Osteoblast (primary cell): ENCODE results near the gene IFNGR2. TPM values are rescaled to one million over a fixed set of nuclear protein-coding genes. Genes with fewer than 3 reads are reported as not detected.

Source experiments
- DNase-seq: peaks from one replicate; pipeline ENCODE4 v3.0.0; 2011; ENCODE audit warnings: low spot score, mixed read lengths; ENCODE audit not compliant: insufficient read length; ENCODE audit errors: missing footprints
- H2AFZ ChIP-seq: 2 replicates; pipeline ENCODE4 v1.6.0; 2011; ENCODE audit warnings: mild to moderate bottlenecking, low read length
- H3K27ac ChIP-seq: 2 replicates; pipeline ENCODE4 v1.5.1; 2011; ENCODE audit warnings: mild to moderate bottlenecking, low read depth, low read length, moderate library complexity
- H3K27me3 ChIP-seq: 2 replicates; pipeline ENCODE4 v1.6.0; 2012; ENCODE audit warnings: mild to moderate bottlenecking, control low read depth, inconsistent platforms, low read length, moderate library complexity; ENCODE audit not compliant: insufficient read depth
- H3K36me3 ChIP-seq: 2 replicates; pipeline ENCODE4 v1.5.1; 2011; ENCODE audit warnings: mild to moderate bottlenecking, low read length, control low read depth, moderate library complexity; ENCODE audit not compliant: insufficient read depth
- H3K4me1 ChIP-seq: 2 replicates; pipeline ENCODE4 v1.5.1; 2011; ENCODE audit warnings: mild to moderate bottlenecking, low read length, control low read depth, moderate library complexity; ENCODE audit not compliant: insufficient read depth
- H3K4me2 ChIP-seq: 2 replicates; pipeline ENCODE4 v1.6.0; 2011; ENCODE audit warnings: mild to moderate bottlenecking, low read length; ENCODE audit not compliant: insufficient read depth
- H3K4me3 ChIP-seq: fragments of 200-600 bp; sonication (generic); 3 replicates; pipeline ENCODE4 v1.5.1; 2012; ENCODE audit warnings: mild to moderate bottlenecking, low read length, inconsistent platforms; ENCODE audit not compliant: insufficient read depth
- H3K79me2 ChIP-seq: 2 replicates; pipeline ENCODE4 v1.6.0; 2012; ENCODE audit warnings: mild to moderate bottlenecking, low read length, control low read depth, inconsistent platforms; ENCODE audit not compliant: insufficient read depth
- H3K9me3 ChIP-seq: 2 replicates; pipeline ENCODE4 v1.5.1; 2011; ENCODE audit warnings: low read depth, low read length, control low read depth
- H4K20me1 ChIP-seq: 2 replicates; pipeline ENCODE4 v1.6.0; 2012; ENCODE audit warnings: mild to moderate bottlenecking, low read length, control low read depth; ENCODE audit not compliant: insufficient read depth
- total RNA-seq: library from RNA; depleted of rRNA; stranded (reverse); fragments of >200 nt; gene quantifications from 2 replicates; pipeline ENCODE4 v1.2.3, GENCODE V29; 2012
- TF ChIP-seq, protein P1 (sequence below): IDR thresholded peaks from 2 replicates; pipeline ENCODE4 v1.5.1; 2011; ENCODE audit warnings: mild to moderate bottlenecking, low read depth, low read length, moderate library complexity; ENCODE audit errors: extremely low read depth

IFNGR2 gene
- total RNA-seq, 1 donor = 60.1 TPM

DNA sequence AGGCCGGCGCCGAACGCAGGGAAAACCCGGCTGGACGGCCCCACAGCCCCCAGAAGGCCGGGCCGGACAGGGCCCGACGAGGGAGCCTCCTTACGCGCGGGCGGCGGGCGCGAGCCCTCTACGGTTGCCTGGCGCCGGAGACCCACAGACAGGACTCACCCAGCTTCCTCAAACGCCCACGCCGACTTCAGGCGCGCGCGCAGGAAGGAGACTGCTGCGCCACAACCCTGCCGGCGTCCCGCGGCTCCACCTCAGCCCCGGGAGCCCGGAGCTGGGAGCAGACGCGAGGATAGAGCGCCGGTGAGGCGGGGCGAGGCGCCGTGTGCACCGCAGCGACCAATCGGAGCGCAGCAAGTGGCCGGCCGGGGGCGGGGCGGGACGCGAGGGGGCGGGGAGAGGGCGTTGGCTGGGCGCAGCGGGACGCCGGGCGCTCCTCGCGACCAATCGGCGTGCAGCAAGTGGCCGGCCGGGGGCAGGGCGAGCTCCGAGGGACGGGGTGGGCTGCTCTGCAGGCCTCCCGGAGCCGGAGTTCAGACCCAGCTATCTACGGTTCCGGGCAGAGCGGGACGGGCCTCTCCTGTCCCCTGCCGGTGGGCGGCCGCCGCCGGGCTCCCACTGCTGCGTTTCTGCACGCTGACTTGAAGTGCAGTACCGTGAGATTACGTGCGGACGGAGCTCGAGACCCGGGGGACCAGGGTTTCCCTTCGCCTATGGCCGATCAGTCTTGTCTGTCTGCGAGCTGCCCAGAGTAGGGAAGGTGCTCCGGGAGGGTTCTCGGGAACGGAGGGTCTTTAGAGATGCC, 76.7 kb downstream of the IFNGR2 start, which contains the start of gene TMEM50B:
TMEM50B (minus strand) TSS at position 296 of the 802 bp plus-strand sequence. CDS start 11,089 bp downstream, outside the sequence.
- Histone ChIP-seq H3K36me3 (no peaks in the 10 kb centered on the region), H3K4me2 (peak within 1 kb of the TSS; percentile 96), H2AFZ (peak within 1 kb of the TSS; percentile 93), H4K20me1 (peaks cover 4% of the 10 kb centered on the region), H3K9me3 (no peaks in the 10 kb centered on the region), H3K4me1 (peaks cover 13% of the 10 kb centered on the region), H3K27me3 (no peaks in the 10 kb centered on the region), H3K79me2 (peaks cover 32% of the 10 kb centered on the region), H3K27ac (peak within 1 kb of the TSS; percentile 90), H3K4me3 (peak within 1 kb of the TSS; percentile 88)
- TF ChIP-seq, protein P1, sequence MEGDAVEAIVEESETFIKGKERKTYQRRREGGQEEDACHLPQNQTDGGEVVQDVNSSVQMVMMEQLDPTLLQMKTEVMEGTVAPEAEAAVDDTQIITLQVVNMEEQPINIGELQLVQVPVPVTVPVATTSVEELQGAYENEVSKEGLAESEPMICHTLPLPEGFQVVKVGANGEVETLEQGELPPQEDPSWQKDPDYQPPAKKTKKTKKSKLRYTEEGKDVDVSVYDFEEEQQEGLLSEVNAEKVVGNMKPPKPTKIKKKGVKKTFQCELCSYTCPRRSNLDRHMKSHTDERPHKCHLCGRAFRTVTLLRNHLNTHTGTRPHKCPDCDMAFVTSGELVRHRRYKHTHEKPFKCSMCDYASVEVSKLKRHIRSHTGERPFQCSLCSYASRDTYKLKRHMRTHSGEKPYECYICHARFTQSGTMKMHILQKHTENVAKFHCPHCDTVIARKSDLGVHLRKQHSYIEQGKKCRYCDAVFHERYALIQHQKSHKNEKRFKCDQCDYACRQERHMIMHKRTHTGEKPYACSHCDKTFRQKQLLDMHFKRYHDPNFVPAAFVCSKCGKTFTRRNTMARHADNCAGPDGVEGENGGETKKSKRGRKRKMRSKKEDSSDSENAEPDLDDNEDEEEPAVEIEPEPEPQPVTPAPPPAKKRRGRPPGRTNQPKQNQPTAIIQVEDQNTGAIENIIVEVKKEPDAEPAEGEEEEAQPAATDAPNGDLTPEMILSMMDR = peak; percentile 23
- peak; percentile 99 for DNase-seq

DNA sequence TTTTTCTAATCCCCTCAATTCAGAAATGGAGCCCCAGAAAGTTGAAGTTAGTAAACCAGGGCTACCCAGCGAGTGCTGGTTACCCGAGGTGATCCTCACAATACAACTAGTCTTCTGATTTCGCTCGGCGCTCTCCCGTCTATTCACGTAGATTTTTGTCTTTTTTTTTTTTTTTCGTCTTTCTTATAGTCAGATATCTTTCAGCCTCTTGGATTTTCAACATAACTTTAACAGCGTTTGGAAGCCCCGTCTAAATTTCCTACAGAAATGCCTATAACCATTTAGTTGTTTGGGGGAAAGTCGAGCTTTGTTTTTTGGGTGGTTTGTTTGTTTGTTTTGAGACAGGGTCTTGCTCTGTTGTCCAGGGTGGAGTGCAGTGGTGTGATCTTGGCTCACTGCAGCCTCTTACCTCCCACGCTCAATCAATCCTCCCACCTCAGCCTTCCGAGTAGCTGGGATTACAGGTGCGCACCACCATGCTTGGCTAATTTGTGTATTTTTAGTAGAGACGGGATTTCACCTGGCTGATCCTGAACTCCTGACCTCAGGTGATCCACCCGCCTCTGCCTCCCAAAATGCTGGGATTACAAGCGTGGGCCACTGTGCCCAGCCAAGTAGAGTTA, 77.4 kb downstream of the IFNGR2 start:
- Histone ChIP-seq H3K4me3 (peak overlapping the region; percentile 88), H3K27me3 (no peaks in the 10 kb centered on the region), H3K27ac (peak overlapping the region; percentile 68), H3K36me3 (no peaks in the 10 kb centered on the region), H3K4me1 (peaks cover 13% of the 10 kb centered on the region), H3K9me3 (no peaks in the 10 kb centered on the region), H3K79me2 (peaks cover 26% of the 10 kb centered on the region), H4K20me1 (peaks cover 4% of the 10 kb centered on the region), H3K4me2 (peak overlapping the region; percentile 92), H2AFZ (peak overlapping the region; percentile 93)
- no peak for DNase-seq
- TF ChIP-seq, protein P1 = no peak

DNA sequence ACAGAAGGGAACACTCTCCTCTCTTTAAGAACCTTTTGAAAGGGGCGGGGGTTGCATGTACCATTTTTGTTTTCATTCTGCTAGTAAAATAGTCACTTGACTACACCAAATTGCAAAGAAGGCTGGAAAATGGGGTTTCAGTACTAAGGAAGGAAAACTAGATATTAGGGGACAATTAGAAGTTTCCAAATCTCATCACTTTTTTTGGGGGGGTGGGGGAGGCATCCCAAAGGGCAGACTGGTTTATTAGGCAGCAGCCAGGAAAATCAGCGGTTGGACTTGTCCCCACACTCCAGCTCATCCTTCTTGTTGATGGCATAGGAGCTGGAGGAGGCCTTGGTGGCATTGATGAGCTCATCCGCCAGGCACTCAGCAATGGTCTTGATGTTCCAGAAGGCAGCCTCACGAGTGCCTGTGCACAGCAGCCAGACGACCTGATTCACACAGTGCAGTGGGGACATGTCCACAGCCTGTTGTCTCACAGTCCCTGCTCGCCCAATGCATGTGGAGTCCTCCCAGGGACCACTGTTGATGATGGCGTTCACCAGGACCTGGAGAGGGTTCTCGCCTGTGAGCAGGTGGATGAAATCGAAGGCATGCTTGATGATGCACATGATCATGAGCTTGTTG, 78.2 kb downstream of the IFNGR2 start:
- no peaks in the 10 kb centered on the region for H3K9me3 ChIP-seq
- no peak overlapping the region for H3K27ac ChIP-seq
- peaks cover 4% of the 10 kb centered on the region for H4K20me1 ChIP-seq
- no peak overlapping the region for H2AFZ ChIP-seq
- no peaks in the 10 kb centered on the region for H3K36me3 ChIP-seq
- H3K27me3 ChIP-seq = no peaks in the 10 kb centered on the region
- TF ChIP-seq, protein P1 = no peak
- no peak overlapping the region for H3K4me2 ChIP-seq
- H3K79me2 ChIP-seq = peaks cover 20% of the 10 kb centered on the region
- no peak for DNase-seq
- H3K4me3 ChIP-seq = no peak overlapping the region
- peaks cover 13% of the 10 kb centered on the region for H3K4me1 ChIP-seq

Other genes starting within 250 kb of the IFNGR2 start
- gene IFNAR2, start 173.5 kb upstream of the IFNGR2 start, total RNA-seq = 4.0 and 5.3 TPM in 2 replicates
- 44.9 and 52.7 TPM in 2 replicates for gene IL10RB, start 137.0 kb upstream of the IFNGR2 start, total RNA-seq
- 26.1 and 28.0 TPM in 2 replicates for gene IFNAR1, start 78.4 kb upstream of the IFNGR2 start, total RNA-seq
- 29.3 and 34.2 TPM in 2 replicates for gene TMEM50B, start 76.6 kb downstream of the IFNGR2 start, total RNA-seq
- gene DNAJC28, start 88.3 kb downstream of the IFNGR2 start, total RNA-seq = 3.2 and 4.0 TPM in 2 replicates
- gene GART, start 138.7 kb downstream of the IFNGR2 start, total RNA-seq = 69.0 and 85.8 TPM in 2 replicates
- gene SON, start 139.6 kb downstream of the IFNGR2 start, total RNA-seq = 109 and 137 TPM in 2 replicates
- 10.9 and 17.4 TPM in 2 replicates for gene DONSON, start 185.3 kb downstream of the IFNGR2 start, total RNA-seq
- 24.5 and 28.6 TPM in 2 replicates for gene CRYZL1, start 238.3 kb downstream of the IFNGR2 start, total RNA-seq
- gene ITSN1, start 239.1 kb downstream of the IFNGR2 start, total RNA-seq = 39.5 and 42.7 TPM in 2 replicates